ENCODE results near the gene TGFBI. TPM values are rescaled to one million over a fixed set of nuclear protein-coding genes. Genes with fewer than 3 reads are reported as not detected.

Gene TGFBI
- total RNA-seq, 4 donors from 2014 or later: 38.4 to 48.0 (median 40.0) TPM

- intact Hi-C loops (cut with DNase I; ENCODE audit: low total_unique reads) (no loop called here), in situ Hi-C loops (cut with MboI; ENCODE audit: low sequenced_read_pairs in 4 of 4) (no loop called here)
- Histone ChIP-seq H3K4me1 (no peaks in the 10 kb centered on the region), H3K27ac (no peak overlapping the region), H3K27me3 (no peaks in the 10 kb centered on the region), H3K9me3 (no peaks in the 10 kb centered on the region), H3K4me3 (no peak overlapping the region), H3K36me3 (no peaks in the 10 kb centered on the region)
- no peak for TF ChIP-seq POLR2A (IDR thresholded peaks at IDR 0.05)
- no peak for TF ChIP-seq CTCF (IDR thresholded peaks at IDR 0.05 in 4 of 5, conservative IDR thresholded peaks at IDR 0.05 in 1 of 5)
- no peak for DNase-seq
- ATAC-seq: no peak
These were observed 79.4 kb downstream of the TGFBI start for GRCh38 chr5:136108180-136108611.

- intact Hi-C loops (cut with DNase I; ENCODE audit: low total_unique reads): no loop called here
- Histone ChIP-seq H3K27me3 (no peaks in the 10 kb centered on the region), H3K4me3 (no peak overlapping the region), H3K27ac (no peak overlapping the region), H3K4me1 (no peaks in the 10 kb centered on the region), H3K9me3 (no peaks in the 10 kb centered on the region), H3K36me3 (no peaks in the 10 kb centered on the region)
- TF ChIP-seq CTCF (IDR thresholded peaks at IDR 0.05 in 4 of 5, conservative IDR thresholded peaks at IDR 0.05 in 1 of 5) (no peak), POLR2A (IDR thresholded peaks at IDR 0.05) (no peak)
- ATAC-seq: no peak
- in situ Hi-C loops (cut with MboI; ENCODE audit: low sequenced_read_pairs in 4 of 4): no loop called here
- no peak for DNase-seq
These were observed 80.0 kb downstream of the TGFBI start for GRCh38 chr5:136108766-136109165.

GRCh38 chr5:136109453-136110135 is 80.8 kb downstream of the TGFBI start:
- H3K4me3 ChIP-seq: no peak overlapping the region
- in situ Hi-C loops (cut with MboI; ENCODE audit: low sequenced_read_pairs in 4 of 4) (no loop called here), intact Hi-C loops (cut with DNase I; ENCODE audit: low total_unique reads) (no loop called here)
- DNase-seq (no peak), ATAC-seq (no peak)
- no peaks in the 10 kb centered on the region for H3K36me3 ChIP-seq
- no peaks in the 10 kb centered on the region for H3K4me1 ChIP-seq
- TF ChIP-seq POLR2A (IDR thresholded peaks at IDR 0.05) (no peak), CTCF (IDR thresholded peaks at IDR 0.05 in 4 of 5, conservative IDR thresholded peaks at IDR 0.05 in 1 of 5) (no peak)
- no peaks in the 10 kb centered on the region for H3K9me3 ChIP-seq
- H3K27me3 ChIP-seq: no peaks in the 10 kb centered on the region
- no peak overlapping the region for H3K27ac ChIP-seq

Other genes with a start within 250 kb of the TGFBI start
- gene SLC25A48, start 194.3 kb upstream of the TGFBI start, total RNA-seq: 1 to 10 TPM in 3 of 4 donors, under 1 TPM in 1; 0.56 to 5.2 (median 2.4) TPM
- gene IL9, start 133.1 kb upstream of the TGFBI start, total RNA-seq: not detected
- not detected for gene LECT2, start 74.0 kb upstream of the TGFBI start, total RNA-seq
- gene SMAD5, start 103.9 kb downstream of the TGFBI start, total RNA-seq: 10 to 100 TPM; 25.6 to 50.1 (median 32.0) TPM
- under 1 TPM in 1 of 4 donors, not detected in 3; 0.27 TPM for gene SMIM32, start 164.2 kb downstream of the TGFBI start, total RNA-seq